GM12872 (cell line): ENCODE measurements around the gene PNMA8A.

Experiments used
- TF ChIP-seq, protein P1 (sequence below): IDR thresholded peaks from 3 replicates; pipeline ENCODE4 v1.5.1; 2011; ENCODE audit warnings: low read depth, mild to moderate bottlenecking, low read length, moderate library complexity; ENCODE audit not compliant: insufficient read depth

PNMA8A gene

DNA sequence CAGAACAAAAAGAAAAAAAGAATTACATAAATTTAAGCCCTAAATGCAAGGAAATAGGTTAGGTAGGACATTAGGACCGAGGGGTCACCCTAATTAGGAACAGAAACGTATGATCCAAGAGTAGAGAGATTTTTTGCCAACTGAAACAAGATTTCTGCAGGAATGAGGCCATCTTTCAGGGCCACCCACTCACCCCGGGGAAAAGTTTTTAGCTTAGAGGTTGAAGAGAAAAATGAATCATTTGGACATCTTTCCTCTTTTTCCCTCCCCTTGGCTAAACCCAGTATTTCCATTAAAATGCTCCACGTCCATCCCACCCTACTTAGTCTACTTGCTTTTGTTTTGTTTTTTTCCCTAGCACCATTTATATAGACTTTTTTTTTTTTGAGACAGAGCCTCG, 10.6 kb upstream of the PNMA8A start:
- TF ChIP-seq, protein P1, sequence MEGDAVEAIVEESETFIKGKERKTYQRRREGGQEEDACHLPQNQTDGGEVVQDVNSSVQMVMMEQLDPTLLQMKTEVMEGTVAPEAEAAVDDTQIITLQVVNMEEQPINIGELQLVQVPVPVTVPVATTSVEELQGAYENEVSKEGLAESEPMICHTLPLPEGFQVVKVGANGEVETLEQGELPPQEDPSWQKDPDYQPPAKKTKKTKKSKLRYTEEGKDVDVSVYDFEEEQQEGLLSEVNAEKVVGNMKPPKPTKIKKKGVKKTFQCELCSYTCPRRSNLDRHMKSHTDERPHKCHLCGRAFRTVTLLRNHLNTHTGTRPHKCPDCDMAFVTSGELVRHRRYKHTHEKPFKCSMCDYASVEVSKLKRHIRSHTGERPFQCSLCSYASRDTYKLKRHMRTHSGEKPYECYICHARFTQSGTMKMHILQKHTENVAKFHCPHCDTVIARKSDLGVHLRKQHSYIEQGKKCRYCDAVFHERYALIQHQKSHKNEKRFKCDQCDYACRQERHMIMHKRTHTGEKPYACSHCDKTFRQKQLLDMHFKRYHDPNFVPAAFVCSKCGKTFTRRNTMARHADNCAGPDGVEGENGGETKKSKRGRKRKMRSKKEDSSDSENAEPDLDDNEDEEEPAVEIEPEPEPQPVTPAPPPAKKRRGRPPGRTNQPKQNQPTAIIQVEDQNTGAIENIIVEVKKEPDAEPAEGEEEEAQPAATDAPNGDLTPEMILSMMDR = no peak

DNA sequence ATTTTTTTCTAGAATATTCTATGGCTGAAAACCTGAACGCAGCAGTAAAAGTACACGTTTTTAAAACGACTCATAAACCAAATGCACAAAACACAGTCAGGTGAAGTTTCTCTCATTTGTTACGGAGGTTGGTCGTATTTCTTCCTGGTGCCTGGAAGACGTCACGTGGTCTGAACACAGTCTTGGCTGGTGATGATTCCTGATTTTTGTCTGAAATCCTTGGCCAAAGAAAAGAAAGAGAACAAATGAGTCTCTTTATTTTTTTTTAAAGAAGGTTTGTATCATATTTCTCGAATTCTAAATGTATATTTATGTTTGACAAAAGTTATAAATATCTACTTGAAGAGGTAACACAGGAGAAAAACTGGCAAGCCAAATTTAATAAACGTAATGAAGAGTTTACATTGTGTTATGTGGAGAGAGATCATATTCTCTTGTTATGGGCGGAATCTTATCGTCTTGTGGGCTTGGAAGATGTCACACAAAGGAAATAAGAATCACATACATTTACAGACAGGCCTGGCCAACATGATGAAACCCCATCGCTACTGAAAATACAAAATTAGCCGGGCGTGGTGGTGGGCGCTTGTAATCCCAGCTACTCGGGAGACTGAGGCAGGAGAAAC, 10.0 kb upstream of the PNMA8A start:
- TF ChIP-seq, protein P1 = no peak

DNA sequence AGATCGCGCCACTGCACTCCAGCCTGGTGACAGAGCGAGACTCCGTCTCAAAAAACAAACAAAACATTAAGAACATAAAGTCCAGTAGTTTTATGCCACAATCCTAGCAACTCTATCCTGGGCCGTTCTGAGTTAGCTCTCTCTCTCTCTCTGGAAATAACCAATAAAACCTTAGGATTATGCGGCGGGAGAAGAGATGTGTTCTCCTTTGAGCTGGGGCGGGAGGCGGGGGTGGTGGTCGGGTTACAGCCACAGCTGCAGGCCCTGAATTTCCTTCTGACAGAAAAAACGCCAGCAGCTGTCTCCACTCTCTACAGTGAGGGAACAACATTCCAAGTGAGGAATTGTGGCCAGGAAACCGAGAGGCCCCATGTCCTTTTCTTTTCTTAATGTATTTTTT, 9.1 kb upstream of the PNMA8A start:
- TF ChIP-seq, protein P1 = no peak

DNA sequence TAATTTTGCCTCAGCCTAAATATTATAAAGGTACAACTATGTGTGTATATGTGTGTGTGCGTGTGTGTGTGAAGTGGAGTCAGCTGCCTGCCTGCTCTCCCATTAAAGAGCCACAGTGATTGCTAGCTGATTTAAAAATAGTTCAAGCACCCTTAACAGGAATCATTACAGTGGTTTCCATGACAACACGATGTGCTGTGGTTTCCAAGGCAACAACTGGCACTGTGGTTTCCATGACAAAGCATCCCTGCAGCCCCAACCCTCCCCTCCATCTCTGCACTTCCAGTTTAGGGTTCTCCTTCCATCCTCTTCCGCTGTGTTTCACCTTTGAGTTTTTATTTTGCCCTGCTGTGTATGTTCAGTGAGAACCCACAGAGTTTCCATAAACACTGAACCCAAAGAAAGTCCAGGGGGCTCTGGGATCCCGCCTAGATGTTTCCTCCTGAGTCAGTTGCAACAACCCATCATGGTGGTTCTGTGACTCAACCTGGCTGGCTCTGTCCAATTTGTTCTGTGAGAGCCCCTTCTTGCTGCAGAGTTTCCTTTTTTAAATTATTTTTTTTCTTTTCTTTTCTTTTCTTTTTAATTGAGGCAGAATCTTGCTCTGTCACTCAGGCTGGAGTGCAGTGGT, 7.1 kb upstream of the PNMA8A start:
- TF ChIP-seq, protein P1 = no peak

DNA sequence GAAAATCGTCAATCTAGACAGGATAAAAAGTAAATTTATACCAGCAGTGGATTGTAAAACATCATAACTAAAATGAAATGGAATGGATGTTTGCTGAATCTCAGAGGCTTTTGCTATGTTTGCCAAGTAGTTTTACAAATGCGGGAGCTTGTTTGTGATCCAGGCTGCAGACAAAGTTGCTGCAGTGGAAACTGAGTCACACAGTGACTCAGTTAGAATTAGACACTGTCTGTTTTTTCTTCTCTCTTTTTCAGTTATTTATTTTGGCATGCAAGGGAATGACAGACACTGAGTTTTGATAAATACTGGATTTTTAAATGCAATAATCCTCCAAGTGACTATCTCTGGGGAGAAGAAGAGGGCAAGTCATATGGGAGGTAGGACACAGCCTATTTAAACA, 4.6 kb upstream of the PNMA8A start:
- TF ChIP-seq, protein P1 = no peak

DNA sequence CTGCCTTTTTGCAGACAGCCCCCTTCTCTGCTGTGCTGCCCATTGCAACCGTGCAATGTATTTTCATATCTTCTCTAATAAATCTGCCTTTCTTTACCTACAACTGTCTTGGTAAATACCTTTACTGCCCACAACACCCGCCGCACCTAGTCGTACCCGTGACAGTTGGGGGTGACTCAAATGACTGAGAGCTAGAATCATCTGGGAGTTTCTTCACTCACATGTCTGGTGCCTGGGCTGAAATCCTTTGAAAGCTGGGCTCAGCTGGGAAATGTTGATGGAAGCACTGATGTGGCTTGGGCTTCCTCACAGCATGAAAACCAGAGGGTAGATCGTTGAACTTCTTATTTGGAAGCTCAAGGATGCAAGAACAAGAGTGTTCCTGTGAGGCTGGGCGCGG, 2.8 kb upstream of the PNMA8A start:
- TF ChIP-seq, protein P1 = no peak

DNA sequence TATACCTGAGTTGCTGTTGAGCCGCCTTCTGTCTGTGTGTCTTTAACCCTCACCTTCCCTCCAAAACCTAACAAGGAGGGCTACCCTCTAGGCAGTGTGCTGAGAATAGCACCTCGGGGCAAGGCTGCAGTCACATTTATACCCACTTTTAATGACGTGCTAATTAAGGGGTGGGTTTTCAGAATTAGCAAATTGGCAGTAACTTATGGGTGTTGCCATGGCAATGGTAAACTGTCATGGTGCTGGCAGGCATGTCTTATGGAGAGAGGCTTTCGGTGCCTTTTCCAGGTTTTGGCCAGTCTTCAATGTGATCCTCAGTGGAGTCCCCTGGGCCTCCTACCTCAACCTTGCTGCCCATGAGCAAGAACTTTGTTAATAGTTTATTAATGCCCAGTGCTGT, 1.2 kb upstream of the PNMA8A start:
- TF ChIP-seq, protein P1 = no peak
